Cerebellar nuclear complex (tissue), 1 donor: ENCODE measurements around the gene PGC.

Source experiments
- DNase-seq, 2 experiments: peaks; one replicate each; lab custom pipeline; 2025; lab: John Stamatoyannopoulos, UW

PGC gene

GRCh38 chr6:41746107-41746506 is 1.1 kb downstream of the PGC start:
- no peak for DNase-seq

DNA sequence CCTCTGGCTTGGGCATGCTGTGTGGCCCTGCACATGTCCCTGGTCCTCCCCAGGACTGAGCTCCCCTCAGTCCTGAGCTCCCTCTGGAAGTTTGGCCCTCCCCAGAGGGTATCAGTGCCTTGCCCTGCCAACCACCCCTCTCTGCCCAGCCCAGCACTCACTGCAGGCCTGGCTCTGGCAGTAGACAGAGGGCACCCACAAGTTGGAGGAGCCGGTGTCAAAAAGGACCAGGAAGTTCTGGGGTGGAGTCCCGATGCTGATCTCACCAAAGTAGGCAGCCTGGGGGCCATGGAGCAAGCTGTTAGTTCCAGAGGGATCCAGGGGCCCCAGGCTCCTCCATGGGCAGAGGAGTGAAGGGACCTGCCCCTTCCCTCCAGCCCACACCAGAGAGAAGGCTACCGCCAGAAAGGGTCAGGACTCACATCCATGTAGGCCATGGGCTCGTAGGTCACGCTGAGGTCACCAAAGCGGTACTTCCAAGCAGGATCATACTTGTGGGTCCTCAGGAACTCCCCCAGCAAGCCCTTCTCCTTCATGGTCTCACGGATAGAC is 2.9 kb downstream of the PGC start:
- no peak for DNase-seq

GRCh38 chr6:41743406-41744235 is 3.6 kb downstream of the PGC start:
- DNase-seq = no peak

DNA sequence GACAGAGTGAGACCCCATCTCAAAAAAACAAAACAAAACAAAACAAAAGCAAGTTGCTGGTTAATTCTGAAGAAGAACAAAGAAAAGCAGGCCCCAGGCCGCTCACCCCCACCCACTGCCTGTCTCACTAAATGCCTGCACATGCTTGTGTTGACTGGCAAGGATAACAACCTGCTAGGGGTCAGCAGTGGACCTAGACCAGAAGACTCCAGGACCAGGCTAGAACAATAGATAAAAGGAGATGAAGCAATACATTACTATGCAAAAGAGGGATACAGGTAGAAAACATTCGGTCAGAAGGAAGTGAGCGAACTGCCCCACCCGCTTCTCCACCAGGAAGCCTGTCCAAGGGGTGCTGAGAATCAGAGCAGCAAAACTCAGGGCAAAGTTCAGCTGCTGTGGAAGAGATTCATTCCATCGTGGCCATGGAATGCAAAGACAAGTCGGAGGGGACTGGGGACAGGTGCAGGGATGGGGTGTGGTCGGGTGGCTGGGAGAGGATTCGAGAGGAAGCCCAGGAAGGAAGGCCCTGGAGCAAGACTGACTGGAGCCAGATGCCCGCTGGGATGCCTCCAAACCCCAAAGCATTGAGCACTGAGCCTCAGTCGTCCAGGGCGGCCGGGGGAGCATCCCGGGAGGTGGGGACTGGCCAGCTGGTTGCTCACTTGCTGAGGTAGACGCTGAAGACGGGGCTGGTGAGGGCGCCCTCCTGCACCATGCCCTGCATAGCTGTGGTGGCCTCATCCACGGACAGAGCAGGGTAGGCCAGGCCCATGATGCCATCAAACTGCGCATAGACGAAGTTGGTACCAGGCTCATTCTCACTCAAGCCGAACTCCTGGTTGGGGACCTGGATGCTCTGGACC is 5.3 kb downstream of the PGC start:
- no peak for DNase-seq

DNA sequence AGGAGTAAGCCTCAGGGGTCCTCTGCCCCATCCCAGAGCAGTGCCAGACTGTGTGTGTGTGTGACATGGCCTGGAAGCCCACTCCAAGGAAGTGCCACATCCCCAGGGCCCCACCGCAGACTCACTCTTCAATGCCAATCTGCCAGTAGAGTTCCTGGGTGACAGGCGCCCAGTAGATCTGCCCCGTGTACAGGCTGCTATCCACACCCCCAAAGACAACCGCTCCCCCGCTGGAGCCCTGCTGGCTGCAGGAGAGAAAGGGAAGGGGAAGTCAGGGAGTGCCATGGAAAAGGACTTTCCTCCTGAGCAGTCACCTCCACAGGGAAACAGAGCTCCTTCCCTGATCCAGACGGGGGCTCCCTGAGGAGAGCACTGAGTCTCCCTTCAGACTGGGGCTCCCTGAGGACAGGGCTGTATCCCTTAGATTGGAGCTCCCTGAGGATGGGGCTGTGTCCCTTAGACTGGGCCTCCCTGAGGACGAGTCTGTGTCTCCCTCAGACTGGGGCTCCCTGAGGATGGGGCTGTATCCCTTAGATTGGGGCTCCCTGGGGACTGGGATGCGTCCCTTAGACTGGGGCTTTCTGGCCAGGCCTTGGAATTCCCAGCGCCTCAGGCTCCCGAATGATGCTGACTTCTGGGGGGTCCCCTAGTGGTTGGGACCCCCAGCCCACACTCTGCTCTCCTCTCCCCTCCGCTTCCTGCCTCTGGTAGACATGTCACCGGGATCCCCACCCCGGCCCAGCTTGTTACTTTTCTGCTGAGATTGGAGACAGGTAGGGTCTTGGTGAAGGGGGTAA is 6.6 kb downstream of the PGC start:
- no peak for DNase-seq

DNA sequence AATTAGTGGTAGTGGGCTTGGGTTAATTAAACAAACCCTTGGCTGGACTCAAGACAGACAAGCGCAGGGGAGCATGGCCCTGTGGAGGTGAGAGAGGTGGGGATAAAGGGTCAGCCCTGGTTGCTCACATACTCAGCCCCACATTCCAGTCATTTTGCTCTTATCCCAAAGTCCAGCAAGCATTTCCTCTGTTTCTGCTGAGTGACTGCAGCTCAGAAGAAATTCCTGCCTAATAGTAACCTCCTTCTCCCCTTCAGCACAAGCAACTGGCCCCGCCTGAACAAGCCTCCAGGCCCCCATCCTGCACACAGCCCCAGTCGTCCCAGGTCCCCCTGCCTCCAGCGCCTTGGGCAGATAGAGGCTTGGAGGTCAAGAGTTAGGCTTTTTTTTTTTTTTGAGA is 8.2 kb downstream of the PGC start:
- no peak for DNase-seq

DNA sequence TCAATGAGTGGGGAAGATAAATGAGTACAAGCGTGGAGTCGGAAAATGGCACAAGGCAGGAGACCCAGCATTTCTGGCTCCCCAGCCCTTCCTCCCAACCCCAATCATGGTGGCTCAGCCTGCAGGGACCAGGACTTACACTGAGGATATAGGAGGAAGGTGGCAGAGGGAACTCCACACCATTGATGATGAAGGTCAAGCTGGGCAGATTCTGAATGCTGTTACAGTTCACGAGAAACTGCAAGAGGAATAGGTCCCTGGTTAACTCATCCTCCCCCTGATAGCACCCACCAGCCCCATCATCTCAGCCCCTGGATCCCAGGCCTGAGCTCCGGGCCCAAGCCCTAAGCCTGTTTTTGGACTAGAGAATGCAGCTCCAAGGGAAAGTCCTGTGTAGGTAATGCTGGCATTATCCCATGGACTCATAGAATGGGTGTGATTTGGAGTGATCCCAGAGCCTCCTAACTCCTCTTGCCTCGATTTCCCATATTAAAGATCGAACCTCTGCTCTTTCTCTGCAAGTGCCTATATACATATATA is 9.5 kb downstream of the PGC start:
- DNase-seq = no peak

DNA sequence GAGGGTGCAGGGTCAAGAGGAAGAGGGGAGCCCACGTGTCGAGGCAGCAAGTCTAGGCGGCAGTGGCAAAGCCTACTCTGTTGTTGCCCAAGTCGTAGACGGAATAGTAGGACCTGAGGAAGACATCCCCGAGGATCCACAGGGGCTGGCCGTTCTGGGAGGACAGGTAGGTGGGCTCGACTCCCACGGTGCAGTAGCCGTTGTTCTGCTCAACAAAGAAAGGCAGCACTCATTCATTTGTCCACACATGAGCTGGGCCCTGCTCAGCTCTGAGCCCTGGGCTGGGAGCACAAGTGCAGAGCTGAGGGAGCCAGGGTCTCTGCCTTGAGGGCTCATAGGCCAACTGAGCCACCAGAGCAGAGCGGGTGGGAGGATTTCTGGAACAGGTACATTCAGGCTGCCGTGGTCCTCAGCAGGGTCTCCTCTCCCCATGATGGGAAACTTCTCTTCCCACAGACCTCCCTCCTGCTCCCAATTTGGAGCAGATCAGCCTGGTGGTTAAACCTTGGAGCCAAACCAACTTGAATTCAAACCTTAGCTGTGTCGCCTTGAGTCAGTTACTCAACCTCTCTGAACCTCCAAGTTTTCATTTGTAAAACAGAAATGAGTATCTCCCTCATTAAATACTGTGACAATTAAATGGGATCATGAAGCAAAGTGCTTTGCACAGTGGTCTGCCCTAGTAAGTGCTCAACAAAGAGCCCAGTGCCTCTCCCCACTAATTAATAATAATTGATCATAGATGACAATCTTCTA is 10.2 kb downstream of the PGC start:
- DNase-seq = no peak

DNA sequence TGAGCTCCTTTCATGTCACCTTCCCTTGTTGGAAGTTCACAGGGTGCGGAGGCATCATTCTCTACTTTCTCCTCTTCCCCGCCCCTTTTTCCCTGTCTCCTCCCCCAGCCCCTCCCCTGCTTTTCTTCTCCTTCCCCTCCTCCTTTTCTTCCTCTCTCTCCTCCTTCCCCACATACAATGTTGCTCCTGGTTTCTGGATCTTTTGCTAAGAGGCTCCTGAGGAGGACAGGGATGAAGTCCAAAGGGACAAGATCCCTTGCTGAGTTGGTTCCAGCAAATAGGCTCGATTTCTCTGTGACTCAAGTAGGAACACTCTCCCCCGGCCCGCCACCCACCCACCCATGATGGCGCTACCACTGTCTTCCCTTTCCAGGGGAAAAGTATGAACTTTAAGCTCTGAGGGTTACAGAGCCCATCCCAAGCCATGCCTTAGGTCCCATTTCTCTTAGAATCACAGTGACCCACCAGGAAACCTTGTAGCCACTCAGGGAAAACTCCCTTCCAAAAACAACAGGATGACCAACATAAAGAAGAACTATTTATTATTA is 10.9 kb downstream of the PGC start:
- DNase-seq = no peak

DNA sequence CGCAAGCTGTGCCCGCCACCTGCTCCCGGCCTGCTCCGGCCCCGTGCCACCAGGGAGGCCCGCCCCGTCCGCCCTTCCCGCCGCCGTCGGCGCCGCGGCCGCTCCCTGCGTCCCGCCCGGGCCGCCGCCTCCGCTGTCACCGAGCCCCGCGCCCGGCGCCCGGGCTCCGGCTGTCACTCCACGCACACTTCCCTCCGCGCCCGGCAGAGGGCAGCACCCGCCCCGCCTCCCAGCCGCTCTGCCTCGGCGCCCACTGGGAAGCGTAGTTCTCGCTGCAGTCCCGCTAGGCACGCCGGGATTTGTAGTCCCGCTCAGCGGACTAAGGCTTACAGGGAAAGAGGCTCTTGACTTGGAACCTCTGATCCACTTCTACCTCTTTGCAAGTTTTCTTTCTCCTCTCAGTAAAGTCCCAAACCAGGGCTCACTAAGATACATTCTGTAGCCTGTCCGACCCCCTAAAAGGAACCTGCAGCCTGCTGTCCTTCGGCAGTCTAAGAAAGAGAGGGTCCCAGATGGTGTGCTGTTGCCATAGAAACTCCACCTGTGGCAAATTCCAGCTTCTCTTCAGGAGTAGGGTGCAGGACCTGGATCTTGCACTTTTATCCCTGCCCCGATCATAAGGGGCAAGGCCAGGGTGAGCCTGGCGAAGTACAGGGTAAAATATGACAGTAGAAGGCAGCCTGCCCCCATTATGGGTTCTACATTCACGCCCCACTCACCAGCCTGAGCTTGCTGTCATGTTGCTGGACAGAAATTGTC is 11.6 kb downstream of the PGC start, which contains the start of gene TFEB:
Gene TFEB, minus strand, starts transcription at position 182 of the 759 bp plus-strand sequence. CDS start 44,395 bp downstream, outside the sequence.
- DNase-seq = peak; percentile 29 to 87

DNA sequence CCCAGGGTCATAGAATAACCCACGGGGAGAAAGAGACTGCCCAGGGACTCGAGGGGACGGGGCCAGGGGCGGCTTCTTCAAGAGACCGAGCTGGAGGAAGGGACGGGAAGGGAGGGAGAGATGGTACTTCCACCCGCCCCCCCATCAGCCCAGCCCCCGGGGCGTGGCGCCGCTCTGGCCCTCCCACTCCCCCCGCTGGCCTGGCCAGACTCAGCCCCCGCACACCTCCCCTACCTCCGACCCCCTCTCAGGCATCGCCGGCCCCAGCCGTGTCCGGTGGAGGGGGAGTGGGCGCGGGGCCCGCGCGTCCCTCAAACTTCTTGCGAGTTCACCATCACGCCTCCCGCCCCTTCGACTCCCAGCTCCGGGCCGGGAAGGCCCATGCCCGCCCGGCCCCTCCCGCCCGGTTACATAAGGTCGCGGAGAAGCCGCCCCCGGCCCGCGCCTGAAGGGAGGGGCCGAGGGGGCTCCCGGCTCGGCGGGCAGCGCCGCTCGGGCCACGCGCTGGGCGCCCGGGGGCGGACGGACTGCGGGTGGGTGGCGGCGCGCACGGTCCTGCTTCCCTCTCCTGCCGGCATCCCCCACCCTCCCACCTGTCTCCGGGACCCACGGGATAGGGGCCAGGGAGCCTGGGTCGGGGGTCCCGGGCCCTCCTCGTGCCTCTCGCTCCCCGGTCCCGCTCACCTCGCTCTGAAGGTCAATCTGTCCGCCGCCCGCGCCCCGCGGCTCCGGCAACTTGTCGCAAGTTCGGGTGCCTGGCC is 12.4 kb downstream of the PGC start:
- DNase-seq = no peak

DNA sequence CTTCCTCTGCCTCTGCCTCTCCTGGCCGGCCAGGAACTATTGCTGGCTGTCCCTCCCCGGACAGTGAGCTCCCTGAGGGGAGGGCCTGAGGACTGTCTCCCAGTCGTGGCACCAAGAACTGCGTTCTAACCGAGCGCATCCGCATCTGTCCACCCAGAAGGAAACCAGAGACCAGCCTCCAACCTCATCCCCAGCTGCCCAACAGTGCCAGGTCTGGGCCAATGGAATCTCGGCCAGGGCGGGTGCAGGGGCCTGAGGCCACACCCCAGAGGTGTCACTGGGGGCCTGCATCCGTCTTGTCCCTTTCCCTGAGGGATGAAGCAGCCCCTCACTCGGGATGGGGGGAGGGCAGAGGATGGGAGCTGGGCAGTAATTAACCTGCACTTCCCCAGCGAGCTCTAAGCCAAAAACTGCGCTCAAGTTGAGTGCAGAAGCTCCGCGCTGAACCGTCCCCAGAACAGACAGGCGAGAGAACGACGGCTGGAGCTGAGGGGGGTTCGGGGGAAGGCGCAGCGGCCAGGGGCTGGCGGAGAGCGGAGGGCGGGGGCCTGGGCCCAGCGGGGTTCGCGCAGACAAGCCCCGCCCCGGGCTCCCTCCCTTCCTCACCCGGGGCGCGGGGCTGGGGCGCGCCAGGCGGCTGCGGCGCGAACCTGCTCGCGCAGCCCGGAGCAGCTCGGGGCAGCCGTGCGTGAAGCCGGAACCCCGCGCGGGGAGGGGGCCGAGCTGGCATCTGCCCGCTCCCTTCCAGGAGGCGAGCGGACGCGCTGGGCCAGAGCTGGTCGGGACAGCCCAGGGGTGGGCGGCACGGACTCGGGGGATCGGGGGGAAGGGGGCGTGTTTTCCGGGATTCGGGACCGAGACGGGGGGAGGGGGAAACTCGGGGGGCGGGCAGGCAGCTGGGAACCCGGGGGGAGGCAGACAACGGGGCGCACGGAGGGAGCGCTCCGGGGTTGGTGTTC is 13.2 kb downstream of the PGC start:
- no peak for DNase-seq

GRCh38 chr6:41733360-41733706 is 13.9 kb downstream of the PGC start:
- no peak for DNase-seq

- no peak for DNase-seq
These were observed 14.4 kb downstream of the PGC start for GRCh38 chr6:41732591-41733359.

DNA sequence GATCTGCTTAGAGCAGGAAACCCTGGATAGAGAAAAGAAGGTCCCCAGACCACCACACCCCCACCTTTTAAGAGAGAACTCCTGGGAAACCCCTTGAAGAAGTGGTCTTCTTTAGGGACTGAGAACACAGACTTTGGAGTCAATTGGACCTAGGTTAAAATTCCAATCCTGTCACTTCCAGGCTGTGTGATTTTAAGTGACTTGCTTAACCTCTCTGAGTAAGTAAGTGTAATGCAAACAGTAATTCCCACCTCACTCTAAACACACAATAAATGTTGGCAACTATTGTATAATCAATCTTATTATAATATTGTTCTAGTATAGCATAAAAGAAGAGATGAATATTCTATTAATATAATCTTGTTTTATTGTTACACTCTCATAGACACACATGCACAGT is 15.0 kb downstream of the PGC start:
- DNase-seq = no peak

- DNase-seq = no peak
These were observed 15.6 kb downstream of the PGC start for GRCh38 chr6:41731561-41732086.
